HG02759 (cell line): Measurements from ENCODE around the gene GCK.

Experiments used
- ATAC-seq: cut with Tn5 transposase; IDR thresholded peaks from one replicate; pipeline ENCODE4 v1.9.1; 2021; ENCODE audit warnings: mild to moderate bottlenecking, moderate library complexity; ENCODE audit not compliant: unreplicated experiment

Gene GCK

DNA sequence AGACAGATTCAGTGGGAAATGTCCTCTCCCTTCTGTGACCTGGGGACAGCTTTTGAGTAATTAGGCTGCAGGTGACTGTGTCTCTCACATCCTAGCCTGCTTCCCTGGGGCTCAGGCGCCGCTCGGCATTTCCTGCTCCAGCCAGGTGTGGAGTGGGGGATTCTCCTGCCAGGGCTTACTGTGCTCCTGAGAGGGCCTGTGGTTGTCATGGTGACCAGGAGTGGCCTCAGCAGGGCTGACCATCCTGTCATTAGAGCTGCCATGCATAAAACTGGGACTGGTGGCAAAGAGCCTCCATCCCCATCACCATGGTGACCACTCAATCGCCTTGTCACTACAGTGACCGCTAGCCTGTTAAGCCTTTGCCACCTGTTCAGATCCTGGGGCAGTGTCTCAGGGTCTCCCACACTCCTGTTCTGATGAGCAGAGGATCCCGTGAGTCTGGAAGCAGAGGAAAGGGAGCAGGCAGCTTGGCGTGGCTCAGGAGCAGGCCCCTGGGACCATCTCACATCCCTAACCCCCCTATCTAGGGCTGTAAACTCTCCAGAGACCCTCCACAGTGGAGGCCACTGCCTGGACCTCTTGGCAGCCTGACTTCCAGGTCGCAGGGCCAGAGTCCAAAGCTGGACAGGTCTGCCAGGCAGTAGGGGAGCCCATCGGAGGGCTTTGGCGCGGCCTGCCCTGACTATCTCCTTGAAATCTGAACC, at the start of gene GCK:
TSS of gene GCK (minus strand) at position 154 of the 707 bp plus-strand sequence. CDS start 486 bp downstream, outside the sequence.
- no peak for ATAC-seq

DNA sequence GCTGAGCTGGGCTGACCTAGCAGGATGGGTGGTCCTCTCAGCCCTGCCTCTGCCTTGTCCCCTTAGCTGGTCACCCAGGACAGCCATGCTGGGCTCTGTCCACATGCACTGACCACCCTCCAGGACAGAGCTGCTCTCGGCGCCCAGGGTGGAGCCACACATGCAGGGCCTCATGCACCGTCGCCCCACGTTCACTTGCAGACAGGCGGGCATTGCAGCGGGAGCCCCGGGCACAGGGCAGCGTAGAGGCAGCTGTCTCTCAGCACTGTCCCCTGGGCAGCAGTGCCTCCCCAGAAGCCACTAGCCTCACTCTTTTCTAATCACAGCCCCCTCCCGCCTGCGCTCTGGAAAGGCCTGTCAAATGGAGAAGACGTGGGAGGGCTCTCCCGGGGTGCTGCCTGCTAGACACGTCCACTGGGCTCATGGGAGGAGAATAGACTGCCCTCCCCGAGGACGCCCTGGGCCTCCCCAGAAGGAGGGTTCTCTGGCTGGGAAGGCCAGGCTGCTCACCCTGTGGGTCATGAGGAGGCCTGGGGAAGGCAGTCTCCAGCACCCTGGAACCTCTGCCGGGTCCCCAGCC, 49.0 kb upstream of the GCK start:
- no peak for ATAC-seq

DNA sequence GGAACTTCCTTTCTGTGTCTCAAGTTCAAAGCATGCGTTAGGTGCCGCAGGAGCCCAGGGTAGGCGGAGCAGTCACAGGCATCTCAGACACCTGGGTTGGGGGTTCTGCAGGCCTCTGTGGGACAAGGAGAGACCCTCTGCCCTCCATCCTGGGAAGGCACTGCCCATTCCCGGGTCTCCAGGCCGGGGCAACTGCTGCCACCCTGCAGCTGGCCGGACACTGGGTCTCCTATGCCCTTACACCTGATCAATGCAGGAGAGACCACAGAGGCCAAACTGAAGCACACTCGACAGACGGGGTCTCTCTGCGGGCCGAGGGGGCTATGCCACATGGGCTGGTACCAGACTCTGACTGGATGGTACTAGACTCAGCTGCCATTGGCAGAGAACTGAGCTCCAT, 48.5 kb upstream of the GCK start:
- ATAC-seq = no peak

DNA sequence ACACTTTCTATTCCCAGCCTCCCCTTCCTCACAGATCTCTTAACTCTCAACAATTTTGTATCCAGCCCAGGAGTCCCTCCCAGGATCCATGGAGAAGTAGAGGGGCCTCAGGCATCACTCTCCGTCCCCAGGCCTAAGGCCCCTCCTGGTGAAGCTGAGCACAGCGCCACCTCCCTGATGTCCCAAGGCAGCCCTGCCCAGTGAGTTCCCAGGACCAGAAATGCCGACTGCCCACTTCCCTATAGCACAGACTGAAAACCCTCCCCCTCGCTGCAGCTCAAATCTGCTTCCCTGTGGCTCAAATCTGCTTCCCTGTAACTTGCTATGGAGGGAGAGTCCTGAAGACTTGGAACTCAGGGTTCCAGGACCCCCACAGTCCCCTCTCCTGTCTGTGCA, 47.1 kb upstream of the GCK start:
- ATAC-seq = no peak

DNA sequence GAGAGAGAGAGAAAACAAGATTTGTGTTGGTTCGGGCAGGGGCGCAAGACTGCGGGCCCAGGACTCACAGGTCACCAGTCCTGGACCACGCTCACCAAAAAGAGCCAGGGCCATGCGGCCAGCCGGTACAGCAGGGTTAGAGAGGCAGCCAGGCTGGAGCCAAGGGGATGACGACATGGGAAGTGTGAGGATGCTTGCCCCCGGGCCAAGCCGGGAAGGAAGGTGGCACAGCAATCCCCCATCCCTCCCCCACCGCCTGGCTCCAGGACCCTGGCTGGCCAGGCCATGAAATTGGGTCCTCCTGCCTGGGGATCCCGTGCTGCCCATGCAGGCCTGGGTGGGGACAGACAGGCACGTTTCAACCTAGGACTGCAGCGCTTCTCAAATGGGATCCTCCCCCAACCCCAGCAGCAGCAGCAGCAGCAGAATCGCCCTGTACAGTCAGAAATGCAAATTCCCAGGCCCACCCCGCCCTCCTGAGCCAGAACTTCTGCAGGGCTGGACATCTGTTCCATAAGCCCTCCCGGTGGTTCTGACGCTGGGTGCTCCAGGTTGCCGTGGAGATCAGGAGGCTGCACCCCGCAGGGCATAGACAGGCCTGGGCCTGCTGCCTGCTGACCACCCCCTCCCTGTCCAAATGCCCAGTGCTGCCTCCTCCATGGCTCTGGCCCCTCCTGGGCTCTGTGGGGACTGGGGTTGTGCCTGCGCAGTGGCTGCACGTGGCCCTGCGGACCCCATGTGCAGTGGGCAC, 46.5 kb upstream of the GCK start:
- ATAC-seq = no peak

DNA sequence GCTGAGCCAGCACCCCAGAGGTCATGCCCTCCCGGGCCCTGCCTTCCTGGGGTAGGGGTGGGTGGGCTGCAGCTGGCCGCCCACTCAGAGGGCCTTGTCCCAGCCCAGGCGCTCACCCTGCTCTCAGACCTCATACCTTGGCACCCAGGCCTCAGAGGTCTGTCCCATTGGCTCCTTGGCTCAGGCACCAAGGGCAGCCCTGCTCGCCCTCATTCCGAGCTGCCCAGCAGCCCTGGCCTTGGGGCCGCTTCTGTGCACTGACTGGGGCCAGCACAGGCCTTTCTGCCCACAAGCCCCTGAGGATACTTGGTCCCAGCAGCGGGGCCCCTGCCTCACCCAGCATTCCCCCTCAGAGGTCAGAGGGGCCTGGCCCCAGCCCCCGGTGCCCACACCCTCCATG, 45.8 kb upstream of the GCK start:
- no peak for ATAC-seq

DNA sequence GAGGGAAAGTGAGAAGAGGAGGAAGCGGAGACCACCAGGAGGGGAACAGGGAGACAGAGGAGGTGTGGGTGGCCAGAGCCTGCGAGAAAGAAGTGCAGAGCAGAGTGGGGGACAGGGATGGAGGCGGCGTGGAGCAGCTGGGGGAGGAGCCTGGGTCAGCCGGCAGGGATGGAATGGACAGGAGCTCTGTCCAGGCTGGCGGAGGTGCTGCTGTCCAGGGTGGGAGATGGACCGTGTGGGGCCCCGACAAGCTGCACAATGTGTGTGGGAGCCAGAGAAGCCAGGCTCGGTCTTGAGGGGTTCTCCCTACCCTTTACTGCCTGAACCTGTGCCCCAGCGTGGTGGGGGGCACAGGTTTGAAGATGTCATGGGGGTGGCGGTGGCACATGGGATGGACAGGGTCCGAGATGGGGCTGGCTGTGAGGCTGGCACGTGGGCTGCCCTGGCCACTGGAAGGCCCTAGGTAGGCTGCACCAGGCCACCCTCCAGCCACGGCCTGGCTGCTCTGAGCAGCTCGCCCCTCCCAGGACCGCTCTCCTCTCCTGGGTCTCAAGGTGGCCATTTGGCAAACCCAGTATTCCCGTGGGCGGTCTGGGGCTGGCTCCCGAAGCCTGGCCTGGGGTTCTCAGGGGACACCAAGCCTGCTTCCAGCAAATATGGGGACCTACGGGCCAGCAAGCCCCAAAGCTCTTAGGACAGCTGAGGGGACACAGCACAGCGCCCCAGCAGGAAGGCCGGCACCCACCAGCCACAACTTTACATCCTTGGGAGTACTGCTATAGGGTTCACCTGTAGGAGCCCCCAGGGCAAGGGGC, 43.9 kb upstream of the GCK start:
- ATAC-seq = no peak

DNA sequence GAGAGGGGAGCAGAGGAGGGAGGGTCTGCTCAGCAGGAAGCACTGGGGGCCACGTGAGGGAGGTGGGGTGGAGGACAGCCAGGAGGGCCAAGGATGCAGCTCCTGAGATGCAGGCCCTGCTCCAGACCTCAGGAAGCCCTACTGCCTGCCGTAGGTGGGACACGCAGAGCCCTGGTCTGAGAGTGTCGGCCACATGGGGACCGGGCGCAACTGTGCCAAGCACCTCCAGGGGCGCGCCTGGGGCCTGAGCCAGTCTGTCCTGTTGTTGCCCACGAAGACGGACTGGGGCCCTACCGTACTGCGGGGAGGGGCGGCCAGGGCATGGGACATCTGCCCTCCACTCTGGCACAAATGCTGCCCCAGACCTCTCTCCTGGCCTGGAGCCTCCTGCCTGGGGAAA, 43.2 kb upstream of the GCK start:
- ATAC-seq = no peak

DNA sequence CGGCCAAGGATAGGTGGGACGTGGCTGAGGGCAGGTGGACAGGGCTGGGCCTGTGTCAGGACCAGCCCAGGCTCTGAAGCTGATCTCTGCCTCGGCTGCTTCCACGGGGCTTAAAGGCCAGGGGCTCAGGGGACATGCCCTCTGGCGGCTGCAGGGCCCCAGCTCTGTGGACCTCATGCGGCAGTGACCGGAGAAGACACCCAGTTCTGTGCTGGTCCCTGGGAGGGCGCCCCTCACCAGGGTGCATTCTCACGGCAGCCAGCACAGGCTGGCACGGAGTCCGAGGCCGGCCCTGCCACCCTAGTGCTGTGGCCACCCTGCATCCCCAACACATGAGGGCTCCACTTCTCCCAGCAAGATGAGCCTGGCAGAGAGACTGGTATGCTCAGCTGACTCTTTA, 41.8 kb upstream of the GCK start:
- no peak for ATAC-seq

DNA sequence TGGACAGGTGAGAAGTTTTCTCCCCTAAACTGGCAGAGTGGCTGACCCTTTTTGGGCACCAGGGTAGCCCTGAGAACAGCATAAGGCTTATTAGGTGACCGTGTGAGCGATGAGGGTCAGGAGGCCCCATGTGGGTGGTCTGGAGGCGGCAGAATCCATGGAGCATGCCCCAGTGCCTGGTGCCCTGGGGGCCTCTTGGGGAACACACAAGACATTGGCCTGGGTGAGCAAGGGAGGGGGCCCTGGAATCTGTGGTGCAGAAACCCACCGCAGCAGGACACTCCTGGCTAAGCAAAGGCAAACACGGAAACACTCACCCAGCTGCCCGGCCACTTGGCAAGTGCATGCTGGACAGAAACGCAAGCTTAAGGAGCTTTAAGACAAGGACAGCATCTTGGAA, 41.0 kb upstream of the GCK start:
- ATAC-seq = no peak

DNA sequence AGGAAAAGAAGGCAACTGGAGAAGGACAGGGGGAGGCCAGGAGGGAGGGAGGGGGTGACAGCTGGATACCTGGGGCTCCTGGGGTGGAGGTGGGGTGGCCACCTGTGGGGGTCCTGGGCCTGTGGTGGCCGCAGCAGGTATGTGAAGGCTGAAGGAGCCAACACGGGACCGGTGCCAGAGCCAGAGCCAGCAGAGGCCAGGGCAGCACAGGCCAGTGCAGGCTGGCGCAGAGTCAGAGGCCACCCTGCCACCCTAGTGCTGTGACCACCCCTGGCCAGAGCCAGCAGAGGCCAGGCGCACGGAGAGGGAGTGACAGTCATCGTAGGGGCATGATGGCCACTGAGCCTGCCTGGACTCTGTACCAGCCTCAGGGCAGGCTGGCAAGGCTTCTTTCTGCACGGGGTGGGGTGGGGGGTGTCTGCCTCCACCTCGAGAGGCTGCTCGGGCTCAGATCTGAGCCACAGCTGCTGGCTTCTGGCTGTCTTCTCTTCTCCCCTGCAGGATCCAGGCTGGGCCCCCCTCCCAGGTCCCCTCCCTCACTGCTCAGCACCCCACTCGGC, 40.4 kb upstream of the GCK start:
- no peak for ATAC-seq

DNA sequence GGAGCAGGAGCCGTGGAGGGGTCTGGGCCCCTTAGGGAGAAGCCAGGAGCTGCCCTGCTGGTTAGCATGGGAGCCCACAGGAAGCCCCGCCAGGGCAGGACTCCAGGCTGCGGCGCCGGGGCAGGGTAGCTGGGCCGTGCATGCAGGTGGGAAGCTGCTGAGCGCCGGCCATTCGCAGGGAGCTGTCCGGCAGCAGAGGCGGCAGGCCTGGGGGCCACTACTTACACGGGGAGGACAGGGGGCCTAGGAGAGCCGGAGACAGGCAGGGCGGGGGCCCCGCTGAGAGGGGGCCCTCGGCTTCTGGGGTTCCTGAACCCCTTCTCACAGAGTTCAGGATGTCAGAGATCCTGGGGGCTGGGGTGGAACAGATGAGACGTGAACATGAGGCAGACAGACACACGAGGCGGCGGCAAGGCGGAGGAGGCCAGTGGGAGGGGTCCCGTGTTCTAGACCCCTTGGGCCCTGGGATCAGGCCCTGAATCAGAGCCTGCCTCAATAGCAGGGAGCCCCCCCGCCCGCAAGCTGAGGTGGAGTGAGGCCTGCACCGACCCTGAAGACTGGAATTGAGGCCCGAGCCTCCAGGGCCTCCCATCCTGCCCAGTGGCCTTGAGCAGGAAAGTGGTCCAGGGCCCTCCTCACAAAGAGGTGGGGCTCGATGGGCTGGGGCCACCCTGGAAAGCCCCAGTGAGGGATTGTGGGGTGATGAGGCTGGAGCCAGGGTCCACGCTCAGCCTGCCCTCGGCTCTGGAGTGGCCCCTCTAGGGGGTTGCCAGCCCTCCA, 39.5 kb upstream of the GCK start:
- no peak for ATAC-seq

DNA sequence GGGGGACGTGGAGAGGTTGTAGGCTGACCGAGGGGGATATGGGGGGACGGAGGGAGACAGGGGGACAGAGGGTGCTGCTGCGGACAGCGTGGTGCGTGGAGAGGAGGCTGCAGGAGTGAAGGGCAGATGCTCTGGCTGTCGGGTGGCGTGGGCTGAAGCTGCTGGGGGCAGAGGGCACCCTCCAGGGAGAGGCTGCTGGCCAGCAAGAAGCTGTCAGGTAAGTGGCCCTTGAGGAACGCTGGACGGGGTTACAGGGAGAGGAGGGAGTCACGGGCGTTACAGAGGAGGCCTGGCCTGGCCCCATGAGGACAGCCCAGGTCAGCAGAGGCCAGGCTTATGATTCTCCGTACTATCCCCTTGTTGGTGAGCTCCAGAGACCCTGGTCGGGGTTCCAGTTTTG, 38.7 kb upstream of the GCK start:
- ATAC-seq = no peak

DNA sequence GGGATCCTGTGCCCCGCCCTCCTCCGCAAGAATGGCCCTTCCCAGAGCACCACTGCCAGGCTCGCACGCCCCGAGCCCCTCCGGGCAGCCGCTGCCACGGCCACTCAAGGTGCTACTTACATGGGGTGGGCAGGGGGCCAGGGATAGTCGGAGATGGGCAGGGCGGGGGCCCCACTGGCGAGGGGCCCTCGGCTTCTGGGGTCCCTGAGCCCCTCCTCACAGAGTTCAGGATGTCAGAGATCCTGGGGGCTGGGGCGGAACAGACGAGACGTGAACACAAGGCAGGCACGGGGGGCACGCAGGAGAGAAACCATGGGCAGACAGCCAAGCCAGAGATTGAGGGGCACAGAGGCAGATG, 37.1 kb upstream of the GCK start:
- no peak for ATAC-seq

DNA sequence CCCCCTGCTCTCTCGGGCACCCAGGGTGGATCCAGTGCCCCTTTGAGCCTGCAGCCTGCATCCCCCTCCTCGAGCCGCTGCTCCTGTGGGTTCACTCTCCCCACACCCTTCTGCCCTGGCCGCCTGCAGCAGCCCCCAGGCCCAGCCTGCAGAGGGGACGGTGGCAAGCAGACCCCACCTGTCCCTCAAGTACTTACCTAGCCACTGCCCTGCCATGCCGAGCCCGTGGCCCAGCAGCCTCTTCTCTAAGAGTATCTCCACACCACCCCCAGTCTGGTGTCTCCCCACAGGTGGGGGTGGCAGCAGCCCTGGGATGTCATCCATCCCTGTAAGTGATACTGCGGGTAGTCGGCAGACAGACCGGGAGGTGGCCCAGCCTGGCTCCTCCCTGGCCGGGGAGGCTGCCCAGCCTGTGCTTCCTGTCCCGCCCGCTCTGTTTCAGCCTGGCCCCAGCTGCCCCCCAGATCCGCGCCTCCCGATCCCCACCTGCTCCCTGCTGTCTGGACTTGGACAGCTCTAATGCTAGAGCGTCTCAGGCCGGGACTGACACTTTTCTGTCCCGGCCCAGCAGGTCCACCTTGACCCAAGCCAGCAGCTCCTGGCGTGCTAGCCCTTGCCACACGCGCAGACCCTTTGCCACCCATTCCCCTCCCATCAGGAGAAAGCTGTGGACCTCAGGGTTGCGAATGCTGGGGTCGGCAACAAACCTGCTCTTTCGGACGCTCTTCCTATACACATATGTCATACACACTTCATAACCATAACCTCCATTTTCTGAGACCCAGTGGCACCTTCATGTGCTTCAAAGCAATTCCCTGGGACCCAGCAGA, 36.5 kb upstream of the GCK start:
- ATAC-seq = no peak

DNA sequence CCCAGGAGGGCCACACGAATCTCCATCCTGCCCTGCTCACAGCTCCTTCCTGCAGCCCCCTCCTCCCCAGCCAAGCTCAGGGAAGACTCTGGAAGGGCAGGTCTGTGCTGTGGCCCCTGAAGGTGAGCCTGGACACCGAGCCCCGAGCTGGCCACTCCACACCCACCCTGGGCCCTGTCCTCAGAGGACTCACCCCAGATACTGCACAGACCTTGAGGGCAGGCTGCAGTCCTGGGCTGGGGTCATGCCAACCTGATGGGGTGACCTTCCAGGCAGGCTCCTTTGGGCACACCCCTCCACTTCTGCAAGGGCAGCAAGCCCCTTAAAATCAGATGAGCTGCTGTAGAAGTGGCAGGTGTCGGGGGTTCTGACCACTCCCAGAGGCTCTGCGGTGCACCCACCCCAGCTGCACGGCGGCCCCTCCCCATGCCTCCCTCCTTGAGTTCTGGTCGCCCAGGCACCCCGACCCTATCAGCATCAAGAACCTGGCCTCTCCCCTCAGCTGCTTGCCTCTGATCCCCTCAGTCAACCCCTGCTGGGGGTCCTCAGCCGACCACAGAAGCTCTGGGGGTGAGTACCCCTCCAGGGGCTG, 35.8 kb upstream of the GCK start:
- ATAC-seq = no peak

DNA sequence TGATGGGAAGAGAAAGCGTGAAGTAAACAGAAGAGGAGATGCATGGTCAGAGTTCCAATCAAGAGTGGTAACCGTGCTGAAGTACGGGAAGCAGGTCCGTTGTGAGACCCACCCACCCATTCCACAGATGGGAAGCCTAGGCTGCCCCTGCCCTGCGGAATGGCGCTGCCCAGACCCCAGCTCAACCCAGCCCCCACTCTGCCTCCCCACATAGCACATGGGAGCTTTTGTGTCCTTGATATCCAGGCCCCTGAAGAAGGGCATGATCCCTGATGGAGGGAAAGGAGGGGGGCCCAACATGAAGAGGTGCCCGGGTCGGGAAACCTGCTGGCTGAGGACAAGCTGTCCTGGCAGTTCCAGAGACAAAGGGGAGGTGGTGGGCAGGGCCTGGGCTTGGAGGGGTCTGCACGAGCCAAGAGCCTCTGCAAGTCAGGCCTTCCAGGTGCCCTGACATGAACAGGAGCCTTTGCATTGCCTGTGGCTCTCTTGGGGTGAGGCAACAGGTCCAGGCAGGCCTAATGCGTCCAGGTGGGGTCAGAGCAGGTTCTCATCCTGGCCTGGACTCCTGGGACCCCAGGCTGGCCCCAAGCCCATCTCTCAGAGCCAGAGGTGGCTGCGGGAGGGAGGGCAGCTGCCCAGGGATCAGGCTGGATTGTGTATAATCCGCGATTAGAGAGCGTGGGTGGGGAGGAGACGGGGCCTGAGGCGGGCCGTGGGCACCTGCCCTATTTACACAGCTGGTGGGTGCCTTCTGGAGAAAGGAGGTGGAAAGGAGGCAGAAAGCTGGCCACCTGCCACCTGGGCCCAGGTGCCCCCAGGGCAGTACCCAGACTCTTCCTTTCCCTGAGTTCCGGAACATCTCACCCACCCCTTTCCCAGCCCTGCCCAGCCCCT, 35.1 kb upstream of the GCK start:
- no peak for ATAC-seq
